Fibroblast of the aortic adventitia (primary cell): ENCODE results near the gene TBL1XR1. TPM values are rescaled to one million over a fixed set of nuclear protein-coding genes. Genes with fewer than 3 reads are reported as not detected.

Experiments used
- DNase-seq: peaks from one replicate; pipeline ENCODE4 v3.0.0-alpha.2; 2010; ENCODE audit warnings: low read depth
- H3K4me3 ChIP-seq: 2 replicates; pipeline ENCODE4 v1.5.1; 2011; ENCODE audit warnings: low read depth, mild to moderate bottlenecking, control low read depth, low read length, moderate library complexity
- CTCF ChIP-seq: IDR thresholded peaks from 2 replicates; pipeline ENCODE4 v1.5.1; 2011; ENCODE audit warnings: mild to moderate bottlenecking, low read length, control low read depth, inconsistent platforms; ENCODE audit not compliant: insufficient read depth
- total RNA-seq: library from RNA; depleted of rRNA; stranded (reverse); fragments of >200 nt; gene quantifications from 2 replicates; pipeline ENCODE4 v1.2.3, GENCODE V29; 2012; ENCODE audit warnings: low replicate concordance

Gene TBL1XR1
- total RNA-seq, 1 donor: 171 TPM

GRCh38 chr3:177109688-177110330 is 87.5 kb downstream of the TBL1XR1 start:
- H3K4me3 ChIP-seq: no peak overlapping the region
- no peak for DNase-seq
- no peak for TF ChIP-seq CTCF

GRCh38 chr3:177108648-177109047 is 88.6 kb downstream of the TBL1XR1 start:
- no peak for TF ChIP-seq CTCF
- no peak for DNase-seq
- no peak overlapping the region for H3K4me3 ChIP-seq

GRCh38 chr3:177107461-177108239 is 89.6 kb downstream of the TBL1XR1 start:
- TF ChIP-seq CTCF: no peak
- no peak overlapping the region for H3K4me3 ChIP-seq
- DNase-seq: no peak

- no peak overlapping the region for H3K4me3 ChIP-seq
- TF ChIP-seq CTCF: no peak
- no peak for DNase-seq
Observed at GRCh38 chr3:177106594-177106993, 90.7 kb downstream of the TBL1XR1 start.

DNA sequence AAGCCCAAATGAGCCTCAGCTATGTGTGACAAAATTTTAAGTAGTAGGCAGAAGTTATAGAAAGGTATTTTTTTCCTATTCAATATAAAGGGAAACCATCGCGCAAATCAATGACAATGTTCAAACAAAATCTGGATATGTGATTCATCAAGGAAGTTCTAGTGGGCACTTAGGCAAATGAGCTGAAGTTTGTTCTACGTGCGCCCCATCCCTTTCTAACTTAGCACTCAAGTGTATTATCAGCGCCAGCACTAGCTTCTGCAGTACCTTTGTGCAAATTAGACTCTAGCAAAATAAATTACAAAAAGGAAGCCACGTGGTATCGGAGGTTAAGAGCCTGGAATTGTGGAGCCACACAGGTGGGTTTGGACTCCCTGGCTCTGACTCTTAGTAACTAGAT is 91.1 kb downstream of the TBL1XR1 start:
- DNase-seq: no peak
- H3K4me3 ChIP-seq: no peak overlapping the region
- no peak for TF ChIP-seq CTCF

DNA sequence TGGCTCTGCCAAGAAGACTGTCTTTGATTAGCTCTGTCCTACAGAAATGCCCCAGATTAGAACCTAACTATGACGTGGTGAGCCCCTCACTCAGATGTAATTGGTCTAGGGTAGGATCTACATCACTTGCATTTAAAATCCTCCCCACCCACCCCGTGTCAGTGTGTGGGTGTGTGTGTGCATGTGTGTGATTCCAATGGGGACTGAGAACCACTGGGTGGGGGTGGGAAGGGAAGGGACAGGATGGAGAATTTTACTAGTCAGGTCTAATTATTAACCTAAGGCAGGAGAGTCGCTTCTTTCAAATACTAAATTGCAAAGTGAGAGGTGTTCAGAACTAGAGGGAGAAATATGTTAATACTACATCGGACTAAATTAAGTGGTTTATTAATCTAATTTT is 91.7 kb downstream of the TBL1XR1 start:
- no peak overlapping the region for H3K4me3 ChIP-seq
- no peak for DNase-seq
- no peak for TF ChIP-seq CTCF
